ENCODE results near the gene NPBWR2.

The NPBWR2 gene

DNA sequence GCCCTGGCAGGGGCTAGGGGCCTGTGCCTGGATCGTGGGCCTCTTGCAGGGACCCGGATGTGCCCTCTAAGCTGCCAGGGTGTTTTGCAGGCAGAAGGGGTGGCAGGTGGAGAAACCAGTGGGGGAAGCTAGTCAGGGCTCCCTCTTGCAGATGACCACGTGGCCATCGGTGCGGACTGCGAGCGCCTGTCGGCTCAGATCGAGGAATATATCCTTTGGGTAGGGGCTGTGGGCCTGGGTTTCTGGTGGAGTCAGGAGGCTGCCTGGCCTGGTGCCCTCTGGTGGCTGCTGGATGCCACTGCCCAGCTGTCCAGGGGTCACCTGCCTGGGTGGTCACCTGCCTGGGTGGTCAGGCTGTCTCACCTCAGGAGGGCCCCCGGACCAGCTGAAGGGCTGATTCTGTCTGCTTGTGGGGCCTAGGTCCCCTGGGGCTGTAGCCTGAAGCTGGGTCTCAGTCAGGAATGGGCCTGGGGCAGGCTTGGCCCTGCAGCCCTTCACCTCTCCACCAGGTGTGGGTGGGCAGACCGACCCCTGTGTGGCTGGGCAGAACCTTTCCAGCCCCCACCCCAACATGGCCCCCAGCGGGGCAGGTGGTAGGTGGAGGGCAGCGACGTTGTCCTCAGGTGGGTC is 37.6 kb downstream of the NPBWR2 start:
- DNase-seq, result peak; percentile 31
- no peak overlapping the region for H3K4me2 ChIP-seq (ENCODE audit: low read depth, low read length)
- H3K79me2 ChIP-seq (ENCODE audit: low read length), result no peaks in the 10 kb centered on the region
- no peak overlapping the region for H2AFZ ChIP-seq (ENCODE audit: low read length)
- peaks cover 22% of the 10 kb centered on the region for H3K4me1 ChIP-seq (ENCODE audit: low read length)
- H3K9me2 ChIP-seq (replicated peaks; ENCODE audit: insufficient read depth, low read length), result no peaks in the 10 kb centered on the region
- H3K9ac ChIP-seq (ENCODE audit: low read length), result no peak overlapping the region
- H3K36me3 ChIP-seq (replicated peaks; ENCODE audit: insufficient read depth, low read length), result no peaks in the 10 kb centered on the region
- no peak overlapping the region for H3K4me3 ChIP-seq (ENCODE audit: low read length)
- no peaks in the 10 kb centered on the region for H3K27me3 ChIP-seq (replicated peaks; ENCODE audit: insufficient read depth, low read length)
- no peak overlapping the region for H3K27ac ChIP-seq (ENCODE audit: low read length)
- no peak for TF ChIP-seq EZH2phosphoT487 (IDR thresholded peaks at IDR 0.05; ENCODE audit: low read length)
- TF ChIP-seq, protein P1, sequence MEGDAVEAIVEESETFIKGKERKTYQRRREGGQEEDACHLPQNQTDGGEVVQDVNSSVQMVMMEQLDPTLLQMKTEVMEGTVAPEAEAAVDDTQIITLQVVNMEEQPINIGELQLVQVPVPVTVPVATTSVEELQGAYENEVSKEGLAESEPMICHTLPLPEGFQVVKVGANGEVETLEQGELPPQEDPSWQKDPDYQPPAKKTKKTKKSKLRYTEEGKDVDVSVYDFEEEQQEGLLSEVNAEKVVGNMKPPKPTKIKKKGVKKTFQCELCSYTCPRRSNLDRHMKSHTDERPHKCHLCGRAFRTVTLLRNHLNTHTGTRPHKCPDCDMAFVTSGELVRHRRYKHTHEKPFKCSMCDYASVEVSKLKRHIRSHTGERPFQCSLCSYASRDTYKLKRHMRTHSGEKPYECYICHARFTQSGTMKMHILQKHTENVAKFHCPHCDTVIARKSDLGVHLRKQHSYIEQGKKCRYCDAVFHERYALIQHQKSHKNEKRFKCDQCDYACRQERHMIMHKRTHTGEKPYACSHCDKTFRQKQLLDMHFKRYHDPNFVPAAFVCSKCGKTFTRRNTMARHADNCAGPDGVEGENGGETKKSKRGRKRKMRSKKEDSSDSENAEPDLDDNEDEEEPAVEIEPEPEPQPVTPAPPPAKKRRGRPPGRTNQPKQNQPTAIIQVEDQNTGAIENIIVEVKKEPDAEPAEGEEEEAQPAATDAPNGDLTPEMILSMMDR (IDR thresholded peaks at IDR 0.05; ENCODE audit: low read length), result peak; percentile 77
- no peak for TF ChIP-seq EZH2 (optimal IDR thresholded peaks at IDR 0.05; ENCODE audit: low read depth, low read length)
- no peaks in the 10 kb centered on the region for H3K9me3 ChIP-seq (replicated peaks; ENCODE audit: insufficient read depth, low read length)
- peaks cover 11% of the 10 kb centered on the region for H3F3A ChIP-seq (ENCODE audit: insufficient read depth, low read length)
- no peaks in the 10 kb centered on the region for H4K20me1 ChIP-seq (ENCODE audit: insufficient read depth, low read length)

DNA sequence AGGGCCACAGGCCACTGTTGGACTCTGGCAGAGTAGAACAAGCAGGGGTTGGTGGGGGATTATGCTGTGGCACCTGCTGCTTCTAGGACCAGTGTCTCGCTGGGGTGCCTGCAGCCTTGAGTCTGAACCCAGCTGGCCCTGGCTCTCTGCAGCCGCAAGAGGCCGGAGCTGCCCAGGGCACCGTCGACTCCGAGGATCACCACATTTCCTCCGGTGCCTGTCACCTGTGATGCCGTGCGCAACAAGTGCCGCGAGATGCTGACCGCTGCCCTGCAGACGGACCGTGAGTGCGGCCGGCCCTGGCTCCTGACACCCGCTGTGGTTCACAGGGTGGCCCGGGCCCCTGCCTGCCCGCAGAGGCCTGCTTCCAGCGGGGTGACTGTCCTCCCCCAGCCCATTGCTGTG is 38.2 kb downstream of the NPBWR2 start:
- TF ChIP-seq EZH2phosphoT487 (IDR thresholded peaks at IDR 0.05; ENCODE audit: low read length) (no peak), EZH2 (optimal IDR thresholded peaks at IDR 0.05; ENCODE audit: low read depth, low read length) (no peak)
- TF ChIP-seq, protein P1 (IDR thresholded peaks at IDR 0.05; ENCODE audit: low read length), result no peak
- Histone ChIP-seq H3K9ac (ENCODE audit: low read length) (no peak overlapping the region), H3K79me2 (ENCODE audit: low read length) (no peaks in the 10 kb centered on the region), H3K9me3 (replicated peaks; ENCODE audit: insufficient read depth, low read length) (no peaks in the 10 kb centered on the region), H3F3A (ENCODE audit: insufficient read depth, low read length) (peaks cover 11% of the 10 kb centered on the region), H3K9me2 (replicated peaks; ENCODE audit: insufficient read depth, low read length) (no peaks in the 10 kb centered on the region), H3K36me3 (replicated peaks; ENCODE audit: insufficient read depth, low read length) (no peaks in the 10 kb centered on the region), H2AFZ (ENCODE audit: low read length) (no peak overlapping the region), H3K4me1 (ENCODE audit: low read length) (peaks cover 27% of the 10 kb centered on the region), H3K27me3 (replicated peaks; ENCODE audit: insufficient read depth, low read length) (no peaks in the 10 kb centered on the region), H3K4me2 (ENCODE audit: low read depth, low read length) (no peak overlapping the region), H3K27ac (ENCODE audit: low read length) (no peak overlapping the region), H3K4me3 (ENCODE audit: low read length) (no peak overlapping the region), H4K20me1 (ENCODE audit: insufficient read depth, low read length) (no peaks in the 10 kb centered on the region)
- DNase-seq, result no peak

- no peak for DNase-seq
- no peaks in the 10 kb centered on the region for H3K27me3 ChIP-seq (replicated peaks; ENCODE audit: insufficient read depth, low read length)
- no peak for TF ChIP-seq EZH2phosphoT487 (IDR thresholded peaks at IDR 0.05; ENCODE audit: low read length)
- TF ChIP-seq EZH2 (optimal IDR thresholded peaks at IDR 0.05; ENCODE audit: low read depth, low read length), result no peak
- TF ChIP-seq, protein P1 (IDR thresholded peaks at IDR 0.05; ENCODE audit: low read length), result no peak
- peaks cover 32% of the 10 kb centered on the region for H3K4me1 ChIP-seq (ENCODE audit: low read length)
- no peaks in the 10 kb centered on the region for H3K36me3 ChIP-seq (replicated peaks; ENCODE audit: insufficient read depth, low read length)
- no peaks in the 10 kb centered on the region for H3K9me2 ChIP-seq (replicated peaks; ENCODE audit: insufficient read depth, low read length)
- no peak overlapping the region for H3K27ac ChIP-seq (ENCODE audit: low read length)
- H3K9me3 ChIP-seq (replicated peaks; ENCODE audit: insufficient read depth, low read length), result no peaks in the 10 kb centered on the region
- no peak overlapping the region for H3K4me2 ChIP-seq (ENCODE audit: low read depth, low read length)
- H3F3A ChIP-seq (ENCODE audit: insufficient read depth, low read length), result peaks cover 11% of the 10 kb centered on the region
- H2AFZ ChIP-seq (ENCODE audit: low read length), result no peak overlapping the region
- H3K9ac ChIP-seq (ENCODE audit: low read length), result no peak overlapping the region
- H3K4me3 ChIP-seq (ENCODE audit: low read length), result no peak overlapping the region
- no peaks in the 10 kb centered on the region for H4K20me1 ChIP-seq (ENCODE audit: insufficient read depth, low read length)
- no peaks in the 10 kb centered on the region for H3K79me2 ChIP-seq (ENCODE audit: low read length)
These were observed 38.8 kb downstream of the NPBWR2 start for GRCh38 chr20:64068386-64069208.

Measured in MM.1S (cell line).